GM18517 (cell line): ENCODE measurements around the gene ZNF43.
A peak's percentile ranks its signal among the peaks of the same experiment; 100 is the strongest.
"Not testable (repeated sequence)": the region's sequence is repeated elsewhere in the genome, so short reads cannot be mapped to it uniquely, and the experiment has no call there.

Experiments used
- ATAC-seq: cut with Tn5 transposase; IDR thresholded peaks from one replicate; pipeline ENCODE4 v1.9.1; 2021; ENCODE audit warnings: mild to moderate bottlenecking, moderate library complexity; ENCODE audit not compliant: unreplicated experiment

The ZNF43 gene

DNA sequence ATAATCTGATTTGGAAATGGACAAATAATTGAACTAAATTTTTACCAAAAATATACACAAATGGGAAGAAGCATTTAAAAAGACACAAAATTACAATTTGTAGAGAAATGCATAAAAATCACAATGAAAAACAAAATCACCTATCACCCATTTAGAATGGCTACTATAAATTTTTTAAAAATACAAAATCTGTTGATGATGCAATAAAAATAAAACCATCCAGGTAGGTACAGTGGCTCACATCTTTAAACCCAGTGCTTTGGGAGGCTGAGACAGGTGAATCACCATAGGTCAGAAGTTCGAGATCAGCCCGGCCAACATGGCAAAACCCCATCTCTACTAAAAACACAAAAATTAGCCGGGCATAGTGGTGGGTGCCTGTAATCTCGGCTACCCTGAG lies 23.5 kb downstream of the ZNF43 start:
- ATAC-seq = no peak

DNA sequence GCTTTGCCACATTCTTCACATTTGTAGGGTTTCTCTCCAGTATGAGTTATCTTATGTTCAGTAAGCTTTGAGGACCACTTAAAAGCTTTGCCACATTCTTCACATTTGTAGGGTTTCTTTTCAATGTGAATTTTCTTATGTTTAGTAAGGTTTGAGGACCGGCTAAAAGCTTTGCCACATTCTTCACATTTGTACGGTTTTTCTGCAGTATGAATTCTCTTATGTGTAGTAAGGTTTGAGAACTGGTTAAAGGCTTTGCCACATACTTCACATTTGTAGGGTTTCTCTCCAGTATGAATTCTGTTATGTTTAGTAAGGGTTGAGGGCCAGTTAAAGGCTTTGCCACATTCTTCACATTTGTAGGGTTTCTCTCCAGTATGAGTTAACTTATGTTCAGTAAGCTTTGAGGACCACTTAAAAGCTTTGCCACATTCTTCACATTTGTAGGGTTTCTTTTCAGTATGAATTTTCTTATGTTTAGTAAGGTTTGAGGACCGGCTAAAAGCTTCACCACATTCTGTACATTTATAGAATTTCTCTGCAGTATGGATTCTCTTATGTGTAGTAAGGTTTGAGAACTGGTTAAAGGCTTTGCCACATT lies 27.5 kb downstream of the ZNF43 start:
- ATAC-seq = not testable (repeated sequence)

DNA sequence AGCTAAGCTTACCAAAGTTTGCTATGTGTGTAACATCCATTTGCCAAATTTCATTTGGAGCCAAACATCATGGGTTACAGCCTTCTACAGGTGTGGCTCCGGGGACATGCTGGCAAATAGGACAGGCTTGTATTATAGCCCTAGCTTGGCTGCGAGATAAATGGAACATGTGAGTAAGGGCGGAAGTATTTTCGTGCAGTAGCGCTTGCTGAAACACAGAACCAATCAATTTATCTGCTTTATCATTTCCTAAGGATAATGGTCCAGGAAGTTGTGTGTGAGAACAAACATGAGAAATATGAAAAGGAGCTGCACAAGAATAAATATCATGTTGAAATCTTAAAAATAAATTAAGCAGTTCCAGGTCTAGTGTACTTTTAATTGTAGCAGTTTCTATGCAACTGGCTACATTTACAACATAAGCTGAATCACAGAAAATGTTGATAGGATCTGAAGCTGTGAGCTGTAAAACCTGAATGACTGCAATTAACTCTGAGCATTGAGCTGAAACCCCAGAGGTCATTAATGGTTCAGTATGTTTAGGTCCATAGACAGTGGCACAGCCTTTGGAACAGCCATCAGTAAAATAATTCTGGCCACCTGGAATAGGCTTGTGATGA lies 46.4 kb downstream of the ZNF43 start:
- no peak for ATAC-seq

DNA sequence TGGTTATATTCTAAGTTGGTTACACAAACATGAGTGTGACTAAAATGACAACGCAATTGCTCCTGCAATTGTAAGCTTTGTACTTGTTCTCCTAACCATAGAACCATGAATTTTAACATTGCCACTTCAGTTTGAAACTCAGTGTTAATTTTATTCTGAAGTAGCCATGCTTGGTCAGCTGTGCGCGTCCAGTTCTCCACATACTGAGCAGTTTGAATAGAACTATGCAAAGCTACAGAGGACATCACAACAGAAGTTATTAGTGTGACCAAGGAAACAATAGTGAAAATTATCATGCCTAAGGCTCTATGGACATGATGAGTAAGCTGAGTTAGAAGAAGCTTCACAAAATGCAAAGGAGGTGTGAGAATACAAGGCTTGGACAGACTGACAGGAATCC lies 49.0 kb downstream of the ZNF43 start:
- no peak for ATAC-seq

DNA sequence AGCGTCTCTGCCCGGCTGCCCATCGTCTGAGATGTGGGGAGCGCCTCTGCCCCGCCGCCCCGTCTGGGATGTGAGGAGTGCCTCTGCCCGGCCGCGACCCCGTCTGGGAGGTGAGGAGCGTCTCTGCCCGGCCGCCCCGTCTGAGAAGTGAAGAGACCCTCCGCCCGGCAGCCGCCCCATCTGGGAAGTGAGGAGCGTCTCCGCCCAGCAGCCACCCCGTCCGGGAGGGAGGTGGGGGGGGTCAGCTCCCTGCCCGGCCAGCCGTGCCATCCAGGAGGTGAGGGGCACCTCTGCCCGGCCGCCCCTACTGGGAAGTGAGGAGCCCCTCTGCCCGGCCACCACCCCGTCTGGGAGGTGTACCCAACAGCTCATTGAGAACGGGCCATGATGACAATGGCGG lies 60.2 kb downstream of the ZNF43 start:
- ATAC-seq = not testable (repeated sequence)

DNA sequence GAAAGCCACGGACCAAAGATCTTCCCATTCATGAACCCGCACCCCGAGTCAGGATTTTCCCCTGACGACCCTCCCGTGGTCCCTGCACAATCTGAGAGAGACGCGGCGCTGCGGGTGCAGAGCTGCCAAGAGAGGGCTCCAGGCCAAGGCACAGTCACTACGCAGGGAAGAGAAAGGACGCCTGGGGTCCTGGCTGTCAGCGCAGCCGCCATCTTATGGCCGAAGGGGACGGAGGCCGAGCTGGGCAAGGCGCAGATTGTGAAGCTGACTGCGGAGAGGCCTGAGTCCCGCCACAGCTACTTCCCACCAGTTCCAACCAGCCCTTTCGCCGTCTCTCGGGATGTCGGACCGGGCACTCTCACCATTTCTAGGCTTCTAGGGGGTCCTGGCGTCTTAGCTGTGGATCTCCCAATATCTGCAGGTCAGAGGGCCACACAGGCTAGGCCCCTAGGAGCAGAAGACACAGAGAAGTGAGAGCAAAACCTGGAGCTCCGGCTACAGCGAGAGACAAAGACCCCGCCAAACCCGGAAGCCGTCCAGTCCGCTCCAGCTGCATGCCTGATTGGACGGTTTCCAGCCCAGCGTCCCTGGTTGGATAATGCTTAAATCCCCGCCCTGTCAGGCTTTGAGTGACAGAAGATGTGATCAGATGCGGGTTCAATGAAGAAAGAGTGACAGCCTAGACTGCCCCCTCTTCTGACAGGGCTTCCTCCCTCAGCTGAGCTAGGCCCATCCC lies 68.7 kb downstream of the ZNF43 start, which contains the start of gene ZNF100:
ZNF100 (minus strand) TSS at position 515 of the 736 bp plus-strand sequence; CDS start at position 365, 150 bp downstream.
- ATAC-seq = peak; percentile 93

DNA sequence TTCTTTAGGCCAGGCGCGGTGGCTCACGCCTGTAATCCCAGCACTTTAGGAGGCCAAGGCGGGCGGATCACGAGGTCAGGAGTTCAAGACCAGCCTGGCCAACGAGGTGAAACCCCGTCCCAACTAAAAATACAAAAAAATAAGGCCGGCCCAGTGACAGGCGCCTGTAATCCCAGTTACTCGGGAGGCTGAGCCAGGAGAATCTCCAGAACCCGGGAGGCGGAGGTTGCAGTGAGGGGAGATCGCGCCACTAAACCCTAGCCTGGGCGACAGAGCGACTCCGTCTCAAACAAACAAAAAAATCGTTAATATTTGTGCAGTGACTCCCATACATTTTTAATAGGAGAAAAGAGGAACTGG lies 69.3 kb downstream of the ZNF43 start:
- ATAC-seq = peak; percentile 9

DNA sequence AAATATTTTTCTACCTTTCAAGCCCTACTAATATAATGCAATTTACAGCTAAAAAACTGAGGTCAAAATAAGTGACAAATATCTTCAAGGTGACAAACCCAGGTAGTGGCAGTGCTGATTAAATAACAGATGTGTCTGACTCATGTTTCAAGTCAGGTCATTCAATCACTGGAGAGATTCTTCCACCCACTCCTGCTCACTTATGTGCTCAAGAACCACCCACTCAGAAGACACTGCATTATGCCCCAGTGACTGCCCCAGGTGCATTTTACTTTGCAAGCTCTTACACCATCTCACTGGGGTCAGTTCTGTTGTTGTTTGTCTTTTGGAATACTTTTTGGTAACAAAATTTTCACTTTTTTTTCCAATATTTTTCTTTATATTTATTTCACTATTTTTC lies 70.8 kb downstream of the ZNF43 start:
- ATAC-seq = no peak

DNA sequence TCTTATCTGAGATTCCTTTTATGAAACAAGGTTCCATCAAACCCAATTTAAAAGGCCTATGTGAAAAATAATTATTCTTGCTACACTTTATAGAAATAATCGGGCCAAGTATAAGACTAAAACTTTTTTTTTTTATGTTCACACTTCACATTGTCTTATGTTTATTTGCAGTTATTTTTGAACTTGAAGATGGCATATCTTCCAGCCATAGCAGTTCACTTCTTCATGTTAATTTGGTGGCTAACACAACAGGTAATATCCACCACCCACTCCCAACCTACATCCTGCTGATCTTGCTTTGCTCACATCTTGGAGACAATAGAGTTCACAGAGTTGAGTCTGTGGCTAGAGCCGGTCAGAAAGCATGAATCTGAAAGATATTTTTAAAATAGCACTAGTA lies 74.4 kb downstream of the ZNF43 start:
- ATAC-seq = not testable (repeated sequence)

DNA sequence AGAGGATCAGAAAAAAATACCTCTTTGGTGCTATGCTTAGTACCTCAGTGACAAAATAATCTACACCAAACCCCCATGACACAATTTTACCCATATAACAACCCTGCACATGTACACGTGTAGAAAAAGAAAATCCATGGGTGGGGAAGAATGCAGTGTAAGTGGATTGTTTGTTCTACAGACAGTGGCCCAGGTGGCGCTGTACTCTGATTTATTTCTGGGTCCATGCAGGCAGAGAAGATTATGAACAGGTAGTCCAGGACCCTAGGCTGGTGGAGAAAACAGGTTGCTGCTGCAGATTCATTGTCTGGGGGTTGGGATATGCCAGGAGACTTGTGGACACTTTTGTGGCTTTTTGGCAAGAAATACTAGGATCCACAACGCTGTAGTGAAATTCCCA lies 77.7 kb downstream of the ZNF43 start:
- ATAC-seq = no peak

DNA sequence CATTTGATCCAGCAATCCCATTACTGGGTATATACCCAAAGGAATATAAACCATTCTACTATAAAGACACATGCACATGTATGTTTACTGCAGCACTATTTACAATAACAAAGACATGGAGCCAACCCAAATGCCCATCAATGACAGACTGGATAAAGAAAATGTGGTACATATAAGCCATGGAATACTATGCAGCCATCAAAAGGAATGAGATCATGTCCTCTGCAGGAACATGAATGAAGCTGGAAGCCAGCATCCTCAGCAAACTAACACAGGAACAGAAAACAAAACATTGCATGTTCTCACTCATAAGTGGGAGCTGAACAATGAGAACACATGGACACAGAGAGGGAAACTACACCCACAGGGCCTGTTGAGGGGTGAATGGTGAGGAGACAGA lies 80.4 kb downstream of the ZNF43 start:
- not testable (repeated sequence) for ATAC-seq
